Heart right ventricle (tissue), 16 donors: ENCODE measurements around the gene ZSWIM8. TPM values are rescaled to one million over a fixed set of nuclear protein-coding genes. Genes with fewer than 3 reads are reported as not detected.

ENCODE experiments used
- ATAC-seq, 8 donors: fragments of 200-7000 bp; cut with Tn5 transposase; one replicate each; pipeline ENCODE4 v1.9.1; 2020; ENCODE audit warnings: mild to moderate bottlenecking in 8 of 8, moderate library complexity in 8 of 8, moderate number of reproducible peaks in 1 of 8
- DNase-seq, 2 donors: peaks; one replicate each; pipeline ENCODE4 v3.0.0-alpha.2; 2020
- H3K27ac ChIP-seq, 10 donors: fragments of 200-600 bp; sonication (generic) in 2 of 10; one replicate each; pipeline versions ENCODE4 v1.5.0 to v1.8.0; 2020 to 2022; ENCODE audit warnings: mild to moderate bottlenecking in 3 of 10
- H3K27me3 ChIP-seq, 7 donors: fragments of 200-600 bp; one replicate each; pipeline ENCODE4 v1.8.0; 2021 to 2022; ENCODE audit warnings: mild to moderate bottlenecking in 2 of 7
- H3K36me3 ChIP-seq, 9 donors: fragments of 200-600 bp; sonication (generic) in 1 of 9; one replicate each; pipeline versions ENCODE4 v1.5.0 to v1.8.0; 2020 to 2022; ENCODE audit warnings: mild to moderate bottlenecking in 2 of 9
- H3K4me1 ChIP-seq, 9 donors: fragments of 200-600 bp; sonication (generic) in 1 of 9; one replicate each; pipeline versions ENCODE4 v1.5.0 to v1.8.0; 2020 to 2022; ENCODE audit warnings: mild to moderate bottlenecking in 4 of 9
- H3K4me3 ChIP-seq, 10 donors: fragments of 200-600 bp; sonication (generic) in 2 of 10; one replicate each; pipeline versions ENCODE4 v1.5.0 to v1.8.0; 2020 to 2022; ENCODE audit warnings: mild to moderate bottlenecking in 7 of 10, moderate library complexity in 2 of 10
- H3K9me3 ChIP-seq, 11 donors: fragments of 200-600 bp in 10 of 11; sonication (generic) in 2 of 11; one replicate each; pipeline versions ENCODE4 v1.5.0 to v1.8.0; 2013 to 2022; ENCODE audit warnings: mild to moderate bottlenecking in 2 of 11, control low read depth in 1 of 11, moderate library complexity in 1 of 11
- CTCF ChIP-seq, 9 donors: fragments of 200-600 bp; sonication (generic) in 2 of 9; IDR thresholded peaks; one replicate each; pipeline versions ENCODE4 v1.5.0 to v1.8.0; 2021 to 2022; ENCODE audit warnings: antibody characterized with exemption in 9 of 9, mild to moderate bottlenecking in 5 of 9, moderate library complexity in 1 of 9
- WGBS, 2 donors: extraction: QIAGEN DNeasy Blood & Tissue Kit; methylation state at CpG; one replicate each; pipeline ENCODE4 v1.1.7; 2013; ENCODE audit warnings: inconsistent platforms in 1 of 2; 5-methylcytosine and 5-hydroxymethylcytosine counted together
- intact Hi-C, 10 donors: fragments of 100-400 bp; cut with DNase I; formaldehyde crosslinking; loops; one replicate each; pipeline versions ENCODE4 v1.11.1 to v1.14.2; 2022
- polyA plus RNA-seq, 2 donors: library from polyadenylated mRNA; stranded (reverse); fragments of 200-250 nt; gene quantifications; one replicate each; pipeline ENCODE4 v1.2.3, GENCODE V29; 2013
- total RNA-seq, 10 donors: library from RNA; stranded (reverse); fragmentation: NEBNext Ultra II Directional in 3 of 10; extraction: Animal tissue kit (Norgen Biotek cat#: 25700) in 3 of 10; gene quantifications; one replicate each; pipeline versions ENCODE4 v1.2.1 to v1.2.4, GENCODE V29; 2021 to 2023
- donor health status: Arrhythmogenic right ventricular cardiomyopathy.
- donor health status: ischemic (EF 13 %, LVEDD 7.1; RV severe dilation, severe dysfunction).
- donor health status: healthy with polysubstance abuse.
- donor health status: DM: no; HTN: yes; CAD: no.
- donor health status: DM: no; HTN: no; CAD: no.
- donor health status: ischemic (EF 25% LVEDD 6.9; RV normal size, moderate dysfunction).
- donor health status: ischemic (EF 25% LVEDD 5.7; RV mildly dilated, moderate dysfunction).
- donor health status: healthy.
- donor health status: DM: yes; HTN: yes; CAD: no.
- donor health status: Ischemic cardiomyopathy.
- donor health status: ischemic (EF 35%, LVEDD 5.7; RV mildly dilated, moderate dysfunction).
- donor health status: nonischemic (EF 11% LVEDD 7.7; RV severe dilation, severe dysfunction).
- donor health status: DM: yes; HTN: yes; CAD: no.
- donor health status: PGD.
- donor health status: ischemic (EF 29% LVEDD 5.4; RV normal size, mild dysfunction).
- donor health status: nonischemic (EF 23%, LVEDD 6.1; RV moderate dilation, normal function).

ZSWIM8 gene
- total and polyA plus RNA-seq, 12 donors, result 35.2 to 139 (median 47.0) TPM

- Histone ChIP-seq H3K27ac (peak overlapping the region in 1 of 10 donors; percentile 13), H3K4me3 (no peak overlapping the region), H3K4me1 (peaks cover 0 to 47% (median 22%) of the 10 kb centered on the region in 9 donors), H3K27me3 (no peaks in the 10 kb centered on the region), H3K36me3 (peaks cover 0 to 73% (median 60%) of the 10 kb centered on the region in 9 donors), H3K9me3 (no peaks in the 10 kb centered on the region)
- 98% methylated on average over 14 of the region's 14 CpGs for WGBS, 2 donors
- DNase-seq (no peak), ATAC-seq (no peak)
- no peak for TF ChIP-seq CTCF (IDR thresholded peaks at IDR 0.05)
- intact Hi-C loops, result no loop called here
Observed at GRCh38 chr10:73807471-73807870, 22.1 kb downstream of the ZSWIM8 start.

GRCh38 chr10:73808021-73808815 is 22.8 kb downstream of the ZSWIM8 start:
- TF ChIP-seq CTCF (IDR thresholded peaks at IDR 0.05), result no peak
- Histone ChIP-seq H3K36me3 (peaks cover 0 to 71% (median 53%) of the 10 kb centered on the region in 9 donors), H3K27me3 (no peaks in the 10 kb centered on the region), H3K4me1 (peaks cover 0 to 47% (median 22%) of the 10 kb centered on the region in 9 donors), H3K27ac (no peak overlapping the region), H3K9me3 (no peaks in the 10 kb centered on the region), H3K4me3 (no peak overlapping the region)
- ATAC-seq (no peak), DNase-seq (no peak)
- 93% methylated on average over 16 of the region's 16 CpGs for WGBS, 2 donors
- intact Hi-C loops, result no loop called here

- no peak for TF ChIP-seq CTCF (IDR thresholded peaks at IDR 0.05)
- H3K36me3 ChIP-seq, result peaks cover 0 to 71% (median 43%) of the 10 kb centered on the region in 9 donors
- ATAC-seq, result no peak
- H3K9me3 ChIP-seq, result no peaks in the 10 kb centered on the region
- intact Hi-C loops, result no loop called here
- H3K4me1 ChIP-seq, result peaks cover 0 to 47% (median 22%) of the 10 kb centered on the region in 9 donors
- H3K27ac ChIP-seq, result peak overlapping the region in 1 of 10 donors; percentile 99
- H3K27me3 ChIP-seq, result no peaks in the 10 kb centered on the region
- H3K4me3 ChIP-seq, result peak overlapping the region in 1 of 10 donors; percentile 94
- 70 to 74% methylated on average over 5 of the region's 5 CpGs for WGBS, 2 donors
- DNase-seq, result no peak
Observed at GRCh38 chr10:73809061-73809818, 23.8 kb downstream of the ZSWIM8 start.

GRCh38 chr10:73810358-73810734 is 24.9 kb downstream of the ZSWIM8 start:
- WGBS, 2 donors, result 81 to 82% methylated on average over 7 of the region's 7 CpGs
- intact Hi-C loops, result no loop called here
- peak overlapping the region in 6 of 10 donors; percentile 88 to 99 (median 94) for H3K27ac ChIP-seq

More at GRCh38 chr10:73810358-73810734, 24.9 kb downstream of the ZSWIM8 start:
- H3K9me3 ChIP-seq, result no peaks in the 10 kb centered on the region
- TF ChIP-seq CTCF (IDR thresholded peaks at IDR 0.05), result no peak
- H3K4me1 ChIP-seq, result peaks cover 0 to 48% (median 22%) of the 10 kb centered on the region in 9 donors
- no peak for DNase-seq
- ATAC-seq, result no peak
- peaks cover 0 to 71% (median 32%) of the 10 kb centered on the region in 9 donors for H3K36me3 ChIP-seq
- peak overlapping the region; percentile 70 to 99 (median 90) for H3K4me3 ChIP-seq
- H3K27me3 ChIP-seq, result no peaks in the 10 kb centered on the region
